ENCODE data around the gene GALE. TPM values are rescaled to one million over a fixed set of nuclear protein-coding genes. Genes with fewer than 3 reads are reported as not detected.
A peak's percentile ranks its signal among the peaks of the same experiment; 100 is the strongest.

The GALE gene
- total RNA-seq, 1 experiment from 2014 or later: 86.0 TPM

GRCh38 chr1:23790696-23791515, 9.6 kb downstream of the GALE start, which contains the start of gene LYPLA2:
LYPLA2 (plus strand) TSS chr1:23791145; CDS start chr1:23792683, 1,538 bp downstream.
- H3K4me1 ChIP-seq (ENCODE audit: insufficient read depth, low read length): peaks cover 24% of the 10 kb centered on the region
- POLR2A ChIA-PET (ENCODE audit: unreplicated experiment): interaction anchor here (0.5 to 1.2 kb wide), 2 partner anchors 8 to 20 kb away, joined by 3 to 5 read pairs; no protein-coding TSS in a partner anchor
- CTCF ChIA-PET: interaction anchor here (0.8 kb wide), 1 partner anchor 19 kb away, joined by 4 read pairs; no protein-coding TSS in a partner anchor
- BruUV-seq (replicated peaks): TSS peak; percentile 49
- no peaks in the 10 kb centered on the region for H4K20me1 ChIP-seq (ENCODE audit: low read length)
- peak within 1 kb of the TSS; percentile 100 for H3K4me2 ChIP-seq (ENCODE audit: low read length)
- peak within 1 kb of the TSS; percentile 90 for H3K9ac ChIP-seq (ENCODE audit: low read length)
- H3K4me3 ChIP-seq (ENCODE audit: low read length): peak within 1 kb of the TSS; percentile 100
- H3K27ac ChIP-seq (ENCODE audit: low read length): peak within 1 kb of the TSS; percentile 82
- H2AFZ ChIP-seq (ENCODE audit: low read length): peak within 1 kb of the TSS; percentile 72
- H3K9me2 ChIP-seq (replicated peaks; ENCODE audit: low read length): no peaks in the 10 kb centered on the region
- intact Hi-C loops (cut with micrococcal nuclease): loop anchor here (1.0 kb wide), 1 partner anchor 8 kb away; no protein-coding TSS in a partner anchor
- no peak for TF ChIP-seq CTCF (conservative IDR thresholded peaks at IDR 0.05; ENCODE audit: low read depth, low read length)
- TF ChIP-seq EZH2phosphoT487 (IDR thresholded peaks at IDR 0.05; ENCODE audit: borderline replicate concordance, low read length): no peak
- TF ChIP-seq EZH2 (IDR thresholded peaks at IDR 0.05; ENCODE audit: low read length, unreplicated experiment): no peak
- peaks cover 24% of the 10 kb centered on the region for H3K36me3 ChIP-seq (ENCODE audit: low read depth, low read length)
- H3K9me3 ChIP-seq (ENCODE audit: low read length): no peaks in the 10 kb centered on the region
- H3K79me2 ChIP-seq (ENCODE audit: low read length): peaks cover 36% of the 10 kb centered on the region
- peaks cover 13% of the 10 kb centered on the region for H3F3A ChIP-seq (ENCODE audit: low read length, unreplicated experiment)
- peak; percentile 73 for ATAC-seq
- DNase-seq: peak; percentile 87
- no peaks in the 10 kb centered on the region for H3K27me3 ChIP-seq (ENCODE audit: low read length)

- POLR2A ChIA-PET (ENCODE audit: unreplicated experiment): interaction anchor here (0.6 kb wide), 1 partner anchor 37 kb away, joined by 21 read pairs; no protein-coding TSS in a partner anchor
- intact Hi-C loops (cut with micrococcal nuclease): no loop called here
- Histone ChIP-seq H3K9me2 (replicated peaks; ENCODE audit: low read length) (no peaks in the 10 kb centered on the region), H3K4me1 (ENCODE audit: insufficient read depth, low read length) (peaks cover 24% of the 10 kb centered on the region), H3F3A (ENCODE audit: low read length, unreplicated experiment) (peaks cover 13% of the 10 kb centered on the region), H3K9me3 (ENCODE audit: low read length) (no peaks in the 10 kb centered on the region), H3K9ac (ENCODE audit: low read length) (no peak overlapping the region), H3K4me3 (ENCODE audit: low read length) (no peak overlapping the region), H4K20me1 (ENCODE audit: low read length) (no peaks in the 10 kb centered on the region), H3K27ac (ENCODE audit: low read length) (no peak overlapping the region), H2AFZ (ENCODE audit: low read length) (no peak overlapping the region), H3K36me3 (ENCODE audit: low read depth, low read length) (peaks cover 34% of the 10 kb centered on the region), H3K4me2 (ENCODE audit: low read length) (no peak overlapping the region), H3K79me2 (ENCODE audit: low read length) (peaks cover 43% of the 10 kb centered on the region), H3K27me3 (ENCODE audit: low read length) (no peaks in the 10 kb centered on the region)
- TF ChIP-seq EZH2phosphoT487 (IDR thresholded peaks at IDR 0.05; ENCODE audit: borderline replicate concordance, low read length) (no peak), EZH2 (IDR thresholded peaks at IDR 0.05; ENCODE audit: low read length, unreplicated experiment) (no peak), CTCF (conservative IDR thresholded peaks at IDR 0.05; ENCODE audit: low read depth, low read length) (no peak)
- no TSS peak for BruUV-seq (replicated peaks)
- no peak for ATAC-seq
- CTCF ChIA-PET: interaction anchor here (0.6 kb wide), 1 partner anchor 17 kb away, joined by 4 read pairs; no protein-coding TSS in a partner anchor
- no peak for DNase-seq
These were observed 11.9 kb downstream of the GALE start for GRCh38 chr1:23788695-23789094.
